HG03565 (cell line): ENCODE measurements around the gene TMEM8B.

Source experiments
- ATAC-seq: cut with Tn5 transposase; IDR thresholded peaks from one replicate; pipeline ENCODE4 v1.9.1; 2021; ENCODE audit warnings: mild to moderate bottlenecking, moderate library complexity; ENCODE audit not compliant: unreplicated experiment

The TMEM8B gene

DNA sequence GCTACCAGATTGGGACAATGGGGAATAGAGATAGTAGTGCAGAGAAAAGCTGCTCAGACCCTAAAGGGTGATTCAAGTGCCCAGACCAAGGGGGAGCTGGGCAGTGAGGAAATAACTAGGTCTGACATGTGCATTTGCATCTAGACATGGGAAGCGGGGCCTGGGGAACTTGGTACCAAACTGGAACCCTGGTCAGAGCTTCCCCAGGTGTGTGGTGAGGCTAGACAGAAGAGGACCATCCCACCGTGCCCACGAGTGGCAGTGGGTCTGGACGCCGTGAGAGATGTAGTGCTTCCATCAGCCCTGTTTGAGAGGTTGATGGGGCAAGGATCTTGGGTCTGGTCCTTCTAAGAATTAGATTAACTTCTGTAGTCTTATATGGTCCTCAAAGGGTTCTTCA, 7.6 kb downstream of the TMEM8B start:
- no peak for ATAC-seq

DNA sequence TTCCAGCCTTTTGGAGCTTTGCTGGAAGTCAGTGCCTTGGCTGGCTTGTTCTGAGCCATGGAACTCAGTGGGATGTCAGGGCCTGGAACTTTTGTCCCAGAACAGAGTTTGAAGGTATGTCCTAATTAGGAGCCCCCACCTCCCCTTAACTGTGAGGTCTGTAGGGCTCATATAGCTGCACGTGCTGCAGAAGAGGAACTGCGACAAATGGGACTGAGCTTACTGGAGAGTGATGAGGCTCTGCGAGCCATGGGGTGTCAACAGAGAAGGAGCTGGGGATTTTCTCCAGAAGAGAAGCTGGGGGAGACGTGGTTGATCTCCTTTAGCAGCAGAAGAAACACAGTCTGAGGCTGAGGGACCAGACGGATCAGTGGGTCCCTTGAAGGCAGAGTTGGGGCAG, 10.9 kb downstream of the TMEM8B start:
- ATAC-seq: no peak

DNA sequence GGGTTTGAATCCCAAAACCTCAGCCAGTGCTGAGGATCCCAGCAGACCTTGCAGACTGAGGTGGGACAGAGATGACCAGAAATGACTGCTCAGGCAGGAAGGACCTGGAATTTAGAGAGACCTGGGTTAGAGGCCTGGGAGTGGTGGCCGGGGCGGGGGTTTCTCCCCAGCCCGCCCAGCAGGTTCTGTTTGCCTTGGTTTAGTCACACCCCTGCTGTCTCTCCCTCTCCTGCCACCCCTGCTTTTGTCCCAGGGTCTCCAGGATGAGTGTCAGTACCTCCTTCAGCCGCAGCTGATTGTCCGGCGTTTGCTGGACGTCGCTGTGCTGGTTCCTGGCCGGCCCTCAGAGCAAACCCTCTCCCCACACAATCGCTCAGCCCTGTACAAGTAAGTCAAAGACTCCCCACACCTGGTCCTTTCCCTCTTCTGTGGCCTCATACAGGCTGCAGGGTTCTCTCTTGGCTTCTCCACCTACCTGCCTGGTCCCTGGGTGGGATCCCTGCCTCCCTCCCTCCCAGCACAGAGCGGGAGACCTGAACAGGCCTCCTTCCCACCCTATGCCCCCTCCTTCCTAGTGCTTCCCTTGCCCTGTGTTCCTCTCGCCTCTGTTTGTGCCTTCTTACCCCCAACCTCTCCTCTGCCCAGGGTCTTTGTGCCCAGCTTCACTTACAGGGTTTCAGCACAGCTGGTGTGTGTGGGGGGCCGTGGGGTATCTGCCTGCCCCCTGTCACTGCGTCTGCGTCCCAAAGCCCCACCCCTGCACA, 12.0 kb downstream of the TMEM8B start:
- no peak for ATAC-seq

DNA sequence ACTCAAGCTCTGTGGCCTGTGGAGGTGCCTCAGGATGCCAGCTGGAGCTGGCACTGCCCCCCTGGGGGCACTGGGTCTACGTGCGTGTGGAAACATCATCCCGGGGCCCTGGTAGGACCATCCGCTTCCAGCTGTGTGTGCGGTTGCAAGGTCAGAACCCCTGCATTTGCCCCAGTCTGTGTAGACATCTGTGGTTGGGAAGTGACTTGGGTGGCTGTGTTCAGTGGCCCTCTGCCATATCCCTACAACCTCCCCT, 12.5 kb downstream of the TMEM8B start:
- ATAC-seq: no peak

DNA sequence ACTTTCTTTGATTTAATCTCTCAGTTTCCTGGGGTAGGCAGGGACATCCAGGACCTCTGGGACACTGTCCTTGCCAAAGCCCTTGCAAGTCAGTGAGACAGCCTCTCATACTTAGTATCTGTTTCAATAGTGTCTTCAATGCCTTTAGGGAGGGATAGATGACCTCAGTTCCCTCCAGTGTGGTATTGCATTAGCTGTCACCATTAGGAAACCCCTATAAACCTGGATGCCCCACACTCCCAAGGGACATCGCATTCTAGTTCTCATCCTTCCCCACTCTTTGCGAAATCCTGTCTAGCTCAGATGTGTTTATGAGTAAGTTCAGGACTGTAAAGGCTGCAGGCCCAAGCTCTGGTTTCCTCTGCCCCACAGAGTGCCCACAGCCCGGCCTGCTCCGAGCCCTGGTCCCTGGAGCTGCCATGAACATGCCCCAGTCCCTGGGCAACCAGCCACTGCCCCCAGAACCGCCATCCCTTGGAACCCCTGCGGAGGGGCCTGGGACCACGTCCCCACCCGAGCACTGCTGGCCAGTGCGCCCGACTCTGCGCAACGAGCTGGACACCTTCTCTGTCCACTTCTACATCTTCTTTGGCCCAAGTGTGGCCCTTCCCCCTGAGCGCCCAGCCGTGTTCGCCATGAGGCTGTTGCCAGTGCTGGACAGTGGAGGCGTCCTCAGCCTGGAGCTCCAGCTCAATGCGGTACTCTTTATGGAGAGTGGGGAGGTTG, 13.2 kb downstream of the TMEM8B start:
- ATAC-seq: no peak

DNA sequence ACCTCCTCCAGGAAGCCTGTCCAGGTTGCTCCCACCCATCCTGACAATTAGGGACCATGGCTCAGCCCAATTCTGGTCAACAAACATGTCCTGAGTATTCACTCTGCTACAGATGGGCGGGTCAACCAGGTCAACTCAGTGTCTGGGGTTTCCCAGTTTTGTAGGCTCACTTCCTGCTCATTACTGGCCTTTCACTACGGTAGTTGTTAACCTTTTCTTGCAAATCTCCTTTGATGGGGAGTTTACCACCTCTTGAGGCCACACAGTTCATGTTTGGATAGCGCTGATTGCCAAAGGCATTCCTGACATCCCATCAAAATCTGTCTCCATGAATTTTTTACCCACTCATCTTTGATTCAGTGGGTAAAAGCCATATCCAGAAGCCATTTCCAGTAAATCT, 13.8 kb downstream of the TMEM8B start:
- peak; percentile 53 for ATAC-seq

DNA sequence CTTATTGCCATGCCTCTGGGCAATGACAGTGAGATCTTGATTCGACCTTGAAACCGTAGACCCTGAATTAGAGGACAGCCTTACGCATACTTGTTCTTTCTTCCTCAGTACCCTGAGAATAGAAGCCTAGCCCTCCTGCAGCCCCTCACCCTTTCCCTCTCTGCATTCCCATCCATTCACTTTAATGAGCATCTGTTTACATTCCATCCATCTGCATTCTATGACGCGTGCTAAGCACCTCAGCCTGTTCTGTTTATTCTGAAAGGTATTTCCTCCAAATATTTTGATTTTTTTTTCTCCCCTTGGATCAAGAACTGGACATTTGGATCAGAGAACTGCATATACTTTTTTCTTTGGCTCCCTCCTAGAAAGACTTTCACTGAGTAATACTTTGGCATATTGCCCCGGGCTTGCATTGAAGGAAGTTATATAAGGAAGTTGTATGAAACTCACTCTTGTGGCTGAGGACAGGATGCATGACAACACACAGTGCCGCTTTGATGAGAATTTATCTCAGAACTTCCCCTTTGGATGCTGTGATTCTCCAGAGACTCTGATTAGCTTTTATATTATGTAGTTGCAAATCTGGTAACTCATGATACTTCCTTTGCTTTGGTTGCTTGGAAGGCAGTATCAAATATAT, 15.7 kb downstream of the TMEM8B start:
- ATAC-seq: no peak

DNA sequence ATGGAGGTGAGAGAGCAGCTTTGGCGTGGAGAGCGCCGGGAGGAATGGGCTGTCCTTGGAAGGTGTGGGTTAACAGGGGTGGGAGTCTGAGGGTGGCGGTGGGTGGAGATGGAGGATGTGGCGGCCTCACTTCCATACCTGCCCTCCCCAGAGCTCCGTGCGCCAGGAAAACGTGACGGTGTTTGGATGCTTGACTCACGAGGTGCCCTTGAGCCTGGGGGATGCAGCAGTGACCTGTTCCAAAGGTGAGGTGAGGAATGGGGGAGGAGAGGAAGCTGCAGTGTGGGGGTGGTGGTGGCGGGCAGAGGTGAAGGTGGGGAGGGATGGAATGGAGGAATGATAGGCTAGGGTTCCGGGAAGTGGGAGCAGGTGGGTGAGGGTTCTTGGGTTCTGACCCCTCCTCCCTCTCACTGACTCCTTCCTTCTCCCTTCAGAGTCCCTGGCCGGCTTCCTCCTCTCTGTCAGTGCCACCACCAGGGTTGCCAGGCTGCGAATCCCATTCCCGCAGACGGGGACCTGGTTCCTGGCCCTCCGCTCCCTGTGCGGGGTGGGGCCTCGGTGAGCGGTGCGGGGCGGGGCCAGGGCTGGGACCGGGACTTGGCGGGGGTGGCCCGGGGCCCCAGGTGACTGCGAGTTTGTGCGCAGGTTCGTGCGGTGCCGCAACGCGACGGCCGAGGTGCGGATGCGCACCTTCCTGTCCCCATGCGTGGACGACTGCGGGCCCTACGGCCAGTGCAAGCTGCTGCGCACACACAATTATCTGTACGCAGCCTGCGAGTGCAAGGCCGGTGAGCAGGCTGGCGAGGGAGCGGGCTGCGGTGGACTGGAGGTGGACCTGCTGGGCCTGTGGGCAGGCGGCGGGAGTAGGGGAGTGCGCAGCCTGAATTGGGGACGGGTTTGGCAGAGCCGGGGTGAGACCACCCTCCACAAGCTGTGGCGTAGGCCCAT, 17.1 kb downstream of the TMEM8B start:
- ATAC-seq: no peak

DNA sequence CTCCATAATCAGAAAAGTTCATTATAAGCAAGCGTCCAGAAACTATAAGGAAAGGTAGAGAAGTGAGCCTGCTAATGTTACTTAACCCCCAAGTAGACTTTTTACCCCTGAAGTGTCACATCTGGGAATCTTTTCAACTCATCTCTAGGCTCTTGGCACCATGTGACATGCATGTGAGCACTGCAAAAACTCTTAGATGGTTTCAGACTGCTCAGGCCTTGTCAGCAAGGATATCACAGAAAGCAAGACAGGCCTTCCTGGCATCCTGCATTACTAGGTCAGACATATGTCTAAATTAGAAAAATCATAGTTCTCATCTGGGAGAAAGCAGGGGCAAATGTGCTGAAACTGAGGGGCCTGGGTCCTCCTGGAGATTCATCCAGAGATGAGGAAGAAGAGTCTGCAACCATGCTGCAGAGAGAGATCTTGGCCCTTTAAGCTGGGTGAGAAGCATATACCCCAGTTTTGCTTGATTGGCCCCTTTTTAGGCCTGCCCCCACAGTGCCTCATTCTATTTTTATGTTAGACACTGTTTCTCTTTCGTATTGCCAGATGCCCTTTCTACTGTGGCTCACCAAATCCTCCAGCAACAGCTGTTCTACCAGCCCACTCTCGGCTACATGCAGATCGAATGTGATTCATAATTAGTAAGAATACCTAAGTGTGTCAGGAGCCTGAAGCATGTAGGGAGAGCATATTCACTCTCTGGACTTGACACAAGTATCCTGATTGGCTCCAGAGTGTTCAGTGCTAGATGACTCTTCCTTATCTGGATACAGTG, 19.0 kb downstream of the TMEM8B start:
- ATAC-seq: peak; percentile 51

DNA sequence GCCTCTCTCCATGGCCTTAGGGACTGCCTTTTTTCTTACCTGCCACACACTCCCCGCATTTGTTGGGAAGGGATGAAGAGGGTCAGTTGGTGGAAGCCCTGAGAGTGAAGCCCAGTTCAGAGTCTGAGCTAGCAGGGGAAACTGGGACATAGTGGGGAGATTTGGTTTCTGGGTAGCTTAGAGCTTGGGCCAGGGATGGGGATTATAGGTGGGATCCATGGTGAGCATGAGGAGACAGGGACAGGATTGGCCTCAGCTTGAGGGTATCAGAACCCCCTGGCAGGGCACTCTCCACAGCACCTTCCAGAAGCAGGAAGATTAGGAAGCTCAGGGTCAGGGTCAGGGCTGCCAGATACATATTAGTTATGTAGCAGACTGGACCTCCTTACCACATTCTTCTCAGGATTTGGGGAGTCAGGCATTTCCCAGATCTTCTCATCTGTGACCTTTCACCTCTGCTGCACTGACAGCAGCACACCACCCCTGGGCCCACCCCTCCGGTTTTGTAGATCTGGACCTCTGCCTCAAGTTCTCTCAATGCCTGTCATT, 23.3 kb downstream of the TMEM8B start:
- ATAC-seq: no peak

DNA sequence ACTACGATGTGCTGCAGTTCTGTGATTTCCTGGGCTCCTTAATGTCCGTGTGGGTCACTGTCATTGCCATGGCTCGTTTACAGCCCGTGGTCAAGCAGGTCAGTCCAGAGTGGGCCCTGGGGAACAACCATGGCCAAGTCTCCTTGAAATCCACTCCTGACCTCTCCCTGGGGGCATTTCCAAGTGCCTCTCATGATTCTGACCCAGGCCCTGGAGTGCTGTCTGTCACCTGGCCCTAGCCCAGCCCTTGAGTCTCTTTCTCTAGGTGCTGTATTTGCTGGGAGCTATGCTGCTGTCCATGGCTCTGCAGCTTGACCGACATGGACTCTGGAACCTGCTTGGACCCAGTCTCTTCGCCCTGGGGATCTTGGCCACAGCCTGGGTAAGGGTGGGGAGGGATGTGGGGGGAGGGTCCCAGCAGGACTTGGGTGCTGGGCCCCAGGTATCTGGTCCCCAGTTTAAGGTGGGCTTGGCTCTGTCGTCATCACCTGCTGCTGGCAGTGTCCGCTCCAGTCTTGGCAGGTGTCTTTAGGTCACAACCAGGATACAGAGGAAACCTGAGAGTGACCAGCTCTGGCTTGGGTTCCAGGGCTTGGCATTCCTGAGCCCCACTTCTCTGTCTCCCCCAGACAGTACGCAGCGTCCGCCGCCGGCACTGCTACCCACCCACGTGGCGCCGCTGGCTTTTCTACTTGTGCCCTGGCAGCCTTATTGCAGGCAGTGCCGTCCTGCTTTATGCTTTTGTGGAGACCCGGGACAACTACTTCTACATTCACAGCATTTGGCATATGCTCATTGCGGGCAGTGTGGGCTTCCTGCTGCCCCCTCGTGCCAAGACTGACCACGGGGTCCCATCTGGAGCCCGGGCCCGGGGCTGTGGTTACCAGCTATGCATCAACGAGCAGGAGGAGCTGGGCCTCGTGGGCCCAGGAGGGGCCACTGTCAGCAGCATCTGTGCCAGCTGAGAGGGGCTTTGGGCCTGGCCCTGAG, 24.1 kb downstream of the TMEM8B start:
- no peak for ATAC-seq

DNA sequence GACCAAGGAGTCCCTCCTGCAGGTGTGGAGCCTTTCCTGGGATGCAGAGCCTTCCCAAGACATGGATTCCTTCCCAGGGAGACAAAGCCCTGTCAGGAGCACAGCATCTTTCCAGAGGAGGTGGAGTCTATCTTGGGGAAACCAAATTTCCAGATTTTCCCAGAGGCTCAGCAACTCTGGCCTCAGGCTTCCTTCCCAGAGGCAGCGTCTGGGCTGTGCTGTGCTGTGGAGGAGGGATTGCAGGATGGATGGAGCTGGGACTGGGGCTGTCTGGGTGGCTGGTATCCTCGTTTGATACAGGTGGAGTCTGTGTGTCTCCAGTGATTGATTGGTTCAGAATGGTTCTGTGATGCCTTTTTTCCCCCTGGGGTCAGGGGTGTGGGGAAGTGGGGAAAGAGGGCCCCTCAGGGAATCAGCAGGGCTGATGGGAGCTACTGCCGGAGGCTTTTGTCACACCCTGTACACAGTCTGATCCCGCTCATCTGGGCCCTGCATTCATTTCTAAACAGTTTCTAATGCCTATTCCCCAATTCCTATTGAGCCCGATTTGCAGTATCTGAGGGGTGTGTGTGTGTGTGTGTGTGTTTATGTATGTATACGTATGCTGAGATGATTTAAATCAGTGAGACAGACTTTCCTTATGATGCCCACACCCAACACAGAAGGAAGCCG, 25.2 kb downstream of the TMEM8B start:
- ATAC-seq: no peak

DNA sequence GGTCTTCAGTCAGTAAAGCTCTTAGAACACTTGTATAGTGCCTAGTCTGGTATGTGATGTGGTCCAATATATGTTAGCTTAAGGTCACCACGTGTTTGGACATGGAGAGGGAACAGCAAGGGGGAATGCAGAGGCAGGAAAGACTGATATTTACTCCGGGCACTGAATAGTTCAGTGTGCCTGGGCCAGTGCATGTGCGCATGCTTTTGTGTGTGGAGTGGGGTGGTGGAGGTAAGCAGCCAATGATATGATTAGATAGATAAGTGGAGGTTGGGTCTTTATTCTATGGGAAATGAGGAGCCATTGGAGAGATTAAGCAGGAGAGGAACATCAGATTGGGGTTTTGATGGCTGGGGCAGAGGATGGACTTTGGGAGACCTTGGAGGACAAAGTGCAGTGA, 27.2 kb downstream of the TMEM8B start:
- no peak for ATAC-seq

DNA sequence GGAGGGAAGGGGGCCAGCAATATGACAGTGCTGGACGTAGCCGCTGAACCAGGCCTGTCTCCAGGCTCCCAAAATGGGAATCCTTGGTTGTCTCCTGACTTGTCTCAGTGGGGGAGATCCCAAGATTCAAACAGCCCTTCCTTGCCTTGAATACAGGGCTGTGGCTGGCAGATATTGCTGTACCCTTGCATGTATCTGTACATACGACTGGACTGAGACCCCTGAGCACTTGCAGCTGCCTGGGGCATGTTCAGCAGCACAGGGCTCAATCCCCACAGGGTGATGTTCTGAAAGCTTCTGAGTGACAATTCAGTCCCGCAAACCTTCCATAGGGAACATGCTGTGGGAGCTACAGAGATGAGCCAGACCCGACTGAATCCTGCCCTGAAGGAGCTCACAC, 27.9 kb downstream of the TMEM8B start:
- ATAC-seq: no peak

DNA sequence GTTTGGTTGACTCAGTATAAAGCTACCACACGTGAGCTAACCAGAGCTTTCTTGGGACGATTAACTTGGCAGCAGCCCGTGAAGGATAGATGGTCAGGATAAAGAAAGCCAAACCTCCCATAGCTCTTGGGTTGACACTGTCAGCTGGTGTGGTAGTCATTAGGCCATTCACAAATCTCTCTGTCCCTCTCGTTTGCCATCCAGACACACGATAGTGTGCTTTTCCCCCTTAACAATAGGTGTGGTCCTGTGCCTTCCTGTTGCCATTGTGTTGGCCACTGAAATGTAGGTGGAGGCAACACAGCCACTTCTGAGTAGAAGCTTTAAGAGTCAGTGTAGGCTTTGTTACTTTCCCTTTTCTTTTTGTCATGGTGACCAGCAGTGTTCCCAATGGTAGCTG, 29.4 kb downstream of the TMEM8B start:
- ATAC-seq: no peak

DNA sequence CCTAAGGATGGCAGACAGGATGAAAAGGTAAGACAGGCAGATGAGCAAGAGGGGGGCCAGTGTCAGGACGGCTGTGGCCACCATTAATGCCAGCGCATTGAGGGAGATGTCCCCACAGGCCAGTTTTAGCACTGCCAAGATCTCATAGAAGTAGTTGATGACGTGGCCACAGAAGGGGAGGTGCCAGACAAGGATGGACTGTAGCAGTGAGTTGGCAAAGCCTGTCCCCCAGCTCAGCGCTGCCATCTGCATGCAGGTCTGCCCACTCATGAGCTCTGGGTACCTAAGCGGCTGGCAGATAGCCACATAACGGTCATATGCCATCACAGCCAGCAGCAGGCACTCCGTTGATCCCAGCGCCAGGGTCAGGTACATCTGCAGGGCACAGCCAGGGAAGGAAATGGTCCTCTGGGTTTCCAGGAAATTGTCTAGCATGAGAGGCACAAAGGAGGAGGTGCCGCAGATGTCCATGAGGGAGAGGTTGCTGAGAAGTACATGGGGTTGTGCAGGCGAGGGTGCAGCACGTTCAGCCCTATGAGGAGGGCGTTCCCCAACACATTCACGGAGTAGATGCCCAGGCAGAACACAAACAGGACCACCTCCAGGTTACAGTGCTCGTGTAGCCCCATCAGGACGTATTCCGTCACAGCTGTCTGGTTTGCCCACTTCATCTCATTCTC, 30.4 kb downstream of the TMEM8B start:
- ATAC-seq: no peak

DNA sequence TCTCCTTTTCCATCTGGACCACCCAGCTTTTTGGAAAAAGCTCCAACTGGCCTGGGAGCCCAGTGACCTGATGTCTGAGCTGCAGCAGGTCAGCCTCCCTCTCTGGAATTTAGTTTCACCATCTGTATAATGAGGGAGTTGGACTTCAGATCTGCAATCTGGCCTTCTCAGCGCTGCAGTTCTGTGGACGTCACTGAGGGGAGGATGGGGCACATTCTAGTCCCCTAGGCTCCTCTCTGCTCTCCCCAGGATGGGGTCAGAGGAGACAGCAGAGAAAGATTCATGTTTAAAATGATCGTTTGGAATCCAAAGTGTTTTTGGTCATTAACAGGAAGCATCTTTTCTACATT, 30.9 kb downstream of the TMEM8B start:
- no peak for ATAC-seq
